ENCODE data around the gene TMEM186. TPM values are rescaled to one million over a fixed set of nuclear protein-coding genes. Genes with fewer than 3 reads are reported as not detected.
"Not testable (repeated sequence)": the region's sequence is repeated elsewhere in the genome, so short reads cannot be mapped to it uniquely, and the experiment has no call there.

TMEM186 gene
- total RNA-seq, 4 donors from 2014 or later, result 1.8 to 10.3 (median 9.7) TPM; not detected in 1

DNA sequence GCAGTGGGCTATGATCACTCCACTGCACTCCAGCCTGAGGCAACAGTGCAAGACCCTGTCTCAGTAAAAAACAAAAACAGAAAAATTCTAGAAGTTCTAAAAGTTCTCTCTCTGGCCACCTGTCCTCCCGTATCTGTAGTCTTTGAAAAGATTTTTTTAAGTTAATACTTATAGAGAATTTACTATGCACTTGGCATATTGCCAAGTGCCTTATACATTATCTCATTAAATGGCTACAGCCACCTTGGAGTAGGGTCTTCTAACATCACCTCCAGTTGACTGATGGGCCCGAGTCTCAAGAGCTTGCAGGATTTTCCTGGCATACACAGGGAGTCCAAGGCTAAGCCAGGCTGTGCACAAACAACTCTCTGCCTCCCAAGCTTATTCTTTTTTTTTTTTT lies 44.7 kb downstream of the TMEM186 start:
- Histone ChIP-seq H3K9me3 (no peaks in the 10 kb centered on the region), H3K27me3 (no peaks in the 10 kb centered on the region), H3K36me3 (no peaks in the 10 kb centered on the region), H3K4me1 (no peaks in the 10 kb centered on the region), H3K27ac (no peak overlapping the region), H3K4me3 (no peak overlapping the region)
- WGBS, 2 donors (ENCODE audit: low coverage in 1 of 2), result 36 to 40% methylated on average over 2 of the region's 2 CpGs
- TF ChIP-seq, protein P1, sequence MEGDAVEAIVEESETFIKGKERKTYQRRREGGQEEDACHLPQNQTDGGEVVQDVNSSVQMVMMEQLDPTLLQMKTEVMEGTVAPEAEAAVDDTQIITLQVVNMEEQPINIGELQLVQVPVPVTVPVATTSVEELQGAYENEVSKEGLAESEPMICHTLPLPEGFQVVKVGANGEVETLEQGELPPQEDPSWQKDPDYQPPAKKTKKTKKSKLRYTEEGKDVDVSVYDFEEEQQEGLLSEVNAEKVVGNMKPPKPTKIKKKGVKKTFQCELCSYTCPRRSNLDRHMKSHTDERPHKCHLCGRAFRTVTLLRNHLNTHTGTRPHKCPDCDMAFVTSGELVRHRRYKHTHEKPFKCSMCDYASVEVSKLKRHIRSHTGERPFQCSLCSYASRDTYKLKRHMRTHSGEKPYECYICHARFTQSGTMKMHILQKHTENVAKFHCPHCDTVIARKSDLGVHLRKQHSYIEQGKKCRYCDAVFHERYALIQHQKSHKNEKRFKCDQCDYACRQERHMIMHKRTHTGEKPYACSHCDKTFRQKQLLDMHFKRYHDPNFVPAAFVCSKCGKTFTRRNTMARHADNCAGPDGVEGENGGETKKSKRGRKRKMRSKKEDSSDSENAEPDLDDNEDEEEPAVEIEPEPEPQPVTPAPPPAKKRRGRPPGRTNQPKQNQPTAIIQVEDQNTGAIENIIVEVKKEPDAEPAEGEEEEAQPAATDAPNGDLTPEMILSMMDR (IDR thresholded peaks at IDR 0.05), result no peak
- TF ChIP-seq EP300 (IDR thresholded peaks at IDR 0.05; ENCODE audit: low read depth) (no peak), POLR2AphosphoS5 (IDR thresholded peaks at IDR 0.05) (no peak), POLR2A (IDR thresholded peaks at IDR 0.05) (no peak)
- intact Hi-C loops (cut with DNase I; ENCODE audit: low total_unique reads) (no loop called here), in situ Hi-C loops (cut with MboI; ENCODE audit: low pct_ligation_motif_present in 1 of 4, low pct_unique_long_range_greater_than_20kb in 1 of 4, low sequenced_read_pairs in 3 of 4) (no loop called here)
- DNase-seq, result no peak

DNA sequence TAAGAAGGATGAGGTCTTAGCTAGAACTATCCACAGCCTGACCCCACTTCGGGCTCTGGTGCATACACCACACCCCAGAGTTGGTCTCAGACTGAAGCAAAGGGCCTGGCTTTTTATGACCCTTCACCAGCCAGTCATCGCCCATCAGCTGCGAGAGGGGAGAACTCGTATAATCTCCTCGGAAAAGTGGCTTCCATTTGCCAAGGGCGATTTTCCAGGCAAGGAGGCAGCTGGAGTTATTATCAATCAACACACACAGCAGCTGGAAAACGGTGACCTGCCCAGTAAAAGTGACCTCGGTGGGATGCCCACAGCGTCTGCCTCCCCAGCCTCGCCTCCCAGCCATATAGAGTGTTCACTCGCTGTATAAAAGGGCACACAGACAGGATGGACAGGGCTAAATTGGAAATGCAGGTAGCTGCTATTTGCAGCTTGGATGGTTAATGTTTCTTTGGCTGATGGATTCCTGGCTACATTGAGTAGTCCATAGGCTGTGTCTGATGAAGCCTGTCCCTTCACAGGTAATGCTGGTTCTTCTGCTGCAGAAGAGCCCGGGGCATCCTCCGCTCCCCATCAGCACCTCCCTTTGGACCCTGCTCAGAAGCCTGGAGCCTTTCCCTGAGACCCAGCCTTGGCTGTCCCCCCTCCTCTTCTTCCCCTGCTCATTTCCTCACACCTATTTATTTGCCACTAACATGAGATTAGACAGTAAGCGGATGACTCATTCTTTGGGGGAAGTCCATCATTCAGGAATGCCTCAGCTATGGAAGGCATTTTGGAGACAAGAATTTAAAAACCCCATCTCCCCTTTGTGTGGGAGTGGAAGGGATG lies 45.7 kb downstream of the TMEM186 start:
- intact Hi-C loops (cut with DNase I; ENCODE audit: low total_unique reads), result no loop called here
- Histone ChIP-seq H3K9me3 (no peaks in the 10 kb centered on the region), H3K27me3 (no peaks in the 10 kb centered on the region), H3K4me3 (no peak overlapping the region), H3K4me1 (no peaks in the 10 kb centered on the region), H3K27ac (no peak overlapping the region), H3K36me3 (no peaks in the 10 kb centered on the region)
- TF ChIP-seq EP300 (IDR thresholded peaks at IDR 0.05; ENCODE audit: low read depth) (no peak), POLR2A (IDR thresholded peaks at IDR 0.05) (no peak), POLR2AphosphoS5 (IDR thresholded peaks at IDR 0.05) (no peak)
- TF ChIP-seq, protein P1 (IDR thresholded peaks at IDR 0.05), result no peak
- in situ Hi-C loops (cut with MboI; ENCODE audit: low pct_ligation_motif_present in 1 of 4, low pct_unique_long_range_greater_than_20kb in 1 of 4, low sequenced_read_pairs in 3 of 4), result no loop called here
- no peak for DNase-seq
- 57 to 81% methylated on average over 8 to 14 of the region's 14 CpGs for WGBS, 2 donors (ENCODE audit: low coverage in 1 of 2)

DNA sequence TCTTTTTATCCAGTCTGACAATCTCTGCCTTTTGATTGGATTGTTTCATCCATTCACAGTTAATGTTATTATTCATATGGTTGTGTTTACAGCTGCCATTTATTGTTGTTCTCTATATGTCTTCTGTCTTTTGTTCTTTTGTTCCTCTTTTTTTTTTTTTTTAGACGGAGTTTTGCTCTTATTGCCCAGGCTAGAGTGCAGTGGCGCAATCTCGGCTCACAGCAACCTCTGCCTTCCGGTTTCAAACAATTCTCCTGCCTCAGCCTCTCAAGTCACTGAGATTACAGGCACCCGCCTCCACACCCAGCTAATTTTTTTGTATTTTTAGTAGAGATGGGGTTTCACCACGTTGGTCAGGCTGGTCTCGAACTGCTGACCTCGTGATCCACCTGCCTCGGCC lies 48.5 kb downstream of the TMEM186 start:
- 75 to 83% methylated on average over 9 of the region's 9 CpGs for WGBS, 2 donors (ENCODE audit: low coverage in 1 of 2)
- H3K9me3 ChIP-seq; in situ Hi-C loops (cut with MboI; ENCODE audit: low pct_ligation_motif_present in 1 of 4, low pct_unique_long_range_greater_than_20kb in 1 of 4, low sequenced_read_pairs in 3 of 4); H3K27ac ChIP-seq; intact Hi-C loops (cut with DNase I; ENCODE audit: low total_unique reads); H3K4me3 ChIP-seq; H3K4me1 ChIP-seq; H3K27me3 ChIP-seq; DNase-seq; H3K36me3 ChIP-seq: not testable (repeated sequence)

Other genes with a start within 250 kb of the TMEM186 start
- not detected for gene TMEM114, start 207.1 kb downstream of the TMEM186 start, total RNA-seq
- gene METTL22, start 175.9 kb downstream of the TMEM186 start, total RNA-seq, result 10 to 100 TPM; 30.0 to 71.0 (median 53.9) TPM
- 10 to 100 TPM; 15.7 to 35.2 (median 21.7) TPM for gene ABAT, start 123.0 kb downstream of the TMEM186 start, total RNA-seq
- gene PMM2, start 200 bp upstream of the TMEM186 start, total RNA-seq, result 100 to 1,000 TPM in 1 of 4 donors, 10 to 100 TPM in 3; 26.2 to 114 (median 58.5) TPM
- 10 to 100 TPM; 11.6 to 61.7 (median 39.6) TPM for gene CARHSP1, start 71.4 kb upstream of the TMEM186 start, total RNA-seq
- gene LITAFD, start 84.7 kb upstream of the TMEM186 start, total RNA-seq, result not detected
- 100 to 1,000 TPM in 3 of 4 donors, 10 to 100 TPM in 1; 72.9 to 419 (median 158) TPM for gene USP7, start 166.3 kb upstream of the TMEM186 start, total RNA-seq

Measured in transverse colon (tissue), 4 donors.